Adrenal gland (tissue), 12 donors: ENCODE measurements around the gene SS18. TPM values are rescaled to one million over a fixed set of nuclear protein-coding genes. Genes with fewer than 3 reads are reported as not detected.

ENCODE experiments used
- DNase-seq, 7 donors: peaks; one replicate each; pipeline ENCODE4 v3.0.0-alpha.2; 2019 to 2020
- H3K27ac ChIP-seq, 5 donors: fragments of 200-600 bp; sonication (generic) in 4 of 5; 1 replicate in 3 of 5; 2 replicates in 2 of 5; pipeline versions ENCODE4 v1.5.1 to v1.8.0; 2016 to 2020; ENCODE audit warnings: mild to moderate bottlenecking in 1 of 5
- H3K27me3 ChIP-seq: fragments of 200-600 bp; 2 replicates; pipeline ENCODE4 v1.8.0; 2021
- H3K36me3 ChIP-seq, 2 donors: fragments of 200-600 bp; replicated peaks in 1 of 2; 1 replicate in 1 of 2; 2 replicates in 1 of 2; pipeline versions ENCODE4 v1.5.1 to v1.8.0; 2018 to 2022
- H3K4me1 ChIP-seq, 2 donors: fragments of 200-600 bp; replicated peaks in 1 of 2; 1 replicate in 1 of 2; 2 replicates in 1 of 2; pipeline versions ENCODE4 v1.5.1 to v1.8.0; 2018 to 2021
- H3K4me3 ChIP-seq, 4 donors: fragments of 200-600 bp; sonication (generic) in 3 of 4; one replicate each; pipeline ENCODE4 v1.5.1; 2016 to 2018
- H3K9me3 ChIP-seq, 3 donors: fragments of 200-600 bp; sonication (generic) in 1 of 3; replicated peaks in 1 of 3; 1 replicate in 2 of 3; 2 replicates in 1 of 3; pipeline versions ENCODE4 v1.5.1 to v1.8.0; 2016 to 2021
- POLR2A ChIP-seq, 2 donors: fragments of 450-650 bp; IDR thresholded peaks; one replicate each; pipeline ENCODE4 v1.6.1; 2017; ENCODE audit warnings: antibody characterized with exemption in 2 of 2, mild to moderate bottlenecking in 2 of 2, moderate library complexity in 1 of 2
- WGBS, 4 donors: extraction: QIAGEN DNeasy Blood & Tissue Kit in 2 of 4; methylation state at CpG; one replicate each; pipeline versions ENCODE4 v1.1.5 to v1.1.7; 2013 to 2017; 5-methylcytosine and 5-hydroxymethylcytosine counted together
- intact Hi-C, 2 donors: fragments of 100-400 bp; cut with DNase I; formaldehyde crosslinking; loops; one replicate each; pipeline versions ENCODE4 v1.14.1 to v1.15.0; 2022 to 2023
- polyA plus RNA-seq, 3 donors: library from polyadenylated mRNA; stranded (reverse); fragments of 200-250 nt in 2 of 3; fragments of 350-450 nt in 1 of 3; fragmentation: Illumina TruSeq in 1 of 3; extraction: RNeasy Lipid Tissue Mini Kit (QIAGEN cat#74804) in 1 of 3; gene quantifications; one replicate each; pipeline ENCODE4 v1.2.3, GENCODE V29; 2013 to 2014
- total RNA-seq, 9 donors: library from RNA; depleted of rRNA in 4 of 9; stranded (reverse); fragments of >200 nt in 4 of 9; fragments of 120-200 nt in 1 of 9; fragmentation: NEBNext Ultra II Directional in 1 of 9; extraction: Animal tissue kit (Norgen Biotek cat#: 25700) in 1 of 9; gene quantifications; one replicate each; pipeline versions ENCODE4 v1.1.0 to v1.2.4, GENCODE V29; 2013 to 2023
- TF ChIP-seq, protein P1 (sequence below), 6 experiments: fragments of 450-650 bp in 4 of 6; fragments of 200-600 bp in 2 of 6; sonication (generic) in 1 of 6; IDR thresholded peaks; 1 replicate in 5 of 6; 2 replicates in 1 of 6; pipeline versions ENCODE4 v1.5.1 to v1.8.0; 2016 to 2021; ENCODE audit warnings: antibody characterized with exemption in 6 of 6, mild to moderate bottlenecking in 2 of 6, moderate library complexity in 1 of 6
- donor health status: healthy with polysubstance abuse.
- donor health status: Bipolar disorder and iron deficiency.
- donor health status: DM: yes; HTN: yes; CAD: no.
- donor health status: DM: no; HTN: no; CAD: no.
- donor health status: DM: no; HTN: no; CAD: no.
- donor health status: DM: yes; HTN: yes; CAD: no.

The SS18 gene
- total and polyA plus RNA-seq, 12 donors, result 34.3 to 163 (median 105) TPM

DNA sequence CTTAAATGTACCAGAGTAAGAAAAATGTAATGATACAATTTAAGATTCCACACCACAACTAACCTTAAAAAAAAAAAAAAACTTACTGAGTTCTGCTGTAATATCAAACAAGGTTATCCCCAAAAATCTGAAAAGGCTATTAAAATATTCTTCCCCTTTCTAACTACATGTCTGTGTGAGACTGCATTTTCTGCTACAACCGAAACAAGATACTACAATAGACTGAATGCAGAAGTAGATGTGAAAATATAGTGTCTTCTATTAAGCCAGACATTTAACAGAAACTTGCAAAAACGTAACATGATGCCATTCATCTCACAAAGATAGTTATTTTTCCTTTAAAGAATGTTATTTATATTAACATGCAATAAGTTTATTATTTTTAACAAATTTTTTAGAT is 16.2 kb downstream of the SS18 start:
- H3K4me1 ChIP-seq, result peaks cover 14 to 20% of the 10 kb centered on the region in 2 donors
- no peaks in the 10 kb centered on the region for H3K36me3 ChIP-seq
- intact Hi-C loops, result no loop called here
- no peaks in the 10 kb centered on the region for H3K9me3 ChIP-seq
- no peak for TF ChIP-seq POLR2A (IDR thresholded peaks at IDR 0.05)
- TF ChIP-seq, protein P1, sequence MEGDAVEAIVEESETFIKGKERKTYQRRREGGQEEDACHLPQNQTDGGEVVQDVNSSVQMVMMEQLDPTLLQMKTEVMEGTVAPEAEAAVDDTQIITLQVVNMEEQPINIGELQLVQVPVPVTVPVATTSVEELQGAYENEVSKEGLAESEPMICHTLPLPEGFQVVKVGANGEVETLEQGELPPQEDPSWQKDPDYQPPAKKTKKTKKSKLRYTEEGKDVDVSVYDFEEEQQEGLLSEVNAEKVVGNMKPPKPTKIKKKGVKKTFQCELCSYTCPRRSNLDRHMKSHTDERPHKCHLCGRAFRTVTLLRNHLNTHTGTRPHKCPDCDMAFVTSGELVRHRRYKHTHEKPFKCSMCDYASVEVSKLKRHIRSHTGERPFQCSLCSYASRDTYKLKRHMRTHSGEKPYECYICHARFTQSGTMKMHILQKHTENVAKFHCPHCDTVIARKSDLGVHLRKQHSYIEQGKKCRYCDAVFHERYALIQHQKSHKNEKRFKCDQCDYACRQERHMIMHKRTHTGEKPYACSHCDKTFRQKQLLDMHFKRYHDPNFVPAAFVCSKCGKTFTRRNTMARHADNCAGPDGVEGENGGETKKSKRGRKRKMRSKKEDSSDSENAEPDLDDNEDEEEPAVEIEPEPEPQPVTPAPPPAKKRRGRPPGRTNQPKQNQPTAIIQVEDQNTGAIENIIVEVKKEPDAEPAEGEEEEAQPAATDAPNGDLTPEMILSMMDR (IDR thresholded peaks at IDR 0.05), result no peak
- WGBS, 4 donors, result 55 to 76% (median 67%) methylated on average over 2 of the region's 2 CpGs
- H3K27me3 ChIP-seq, result no peaks in the 10 kb centered on the region
- no peak overlapping the region for H3K4me3 ChIP-seq
- peak overlapping the region in 2 of 5 donors; percentile 45 to 49 for H3K27ac ChIP-seq
- DNase-seq, result no peak

DNA sequence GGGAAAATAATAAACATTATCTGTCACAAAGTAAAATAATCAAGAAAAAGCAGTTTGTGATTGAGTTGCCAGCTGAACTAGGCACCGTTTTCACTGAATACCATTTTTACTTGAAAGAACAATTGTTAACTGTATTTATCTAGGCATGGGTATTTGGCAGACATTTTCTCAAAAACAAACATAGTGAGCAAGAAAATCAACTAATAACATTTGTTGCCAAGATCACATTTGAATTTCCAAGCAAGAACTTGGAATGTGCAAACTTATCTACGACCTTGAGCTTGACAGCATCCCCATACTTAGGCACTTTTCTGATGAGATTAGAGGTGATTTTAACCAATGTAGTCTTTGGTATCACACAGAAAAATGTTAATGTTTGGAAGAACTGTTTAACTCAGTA is 16.7 kb downstream of the SS18 start:
- intact Hi-C loops, result no loop called here
- peaks cover 14 to 20% of the 10 kb centered on the region in 2 donors for H3K4me1 ChIP-seq

DNA sequence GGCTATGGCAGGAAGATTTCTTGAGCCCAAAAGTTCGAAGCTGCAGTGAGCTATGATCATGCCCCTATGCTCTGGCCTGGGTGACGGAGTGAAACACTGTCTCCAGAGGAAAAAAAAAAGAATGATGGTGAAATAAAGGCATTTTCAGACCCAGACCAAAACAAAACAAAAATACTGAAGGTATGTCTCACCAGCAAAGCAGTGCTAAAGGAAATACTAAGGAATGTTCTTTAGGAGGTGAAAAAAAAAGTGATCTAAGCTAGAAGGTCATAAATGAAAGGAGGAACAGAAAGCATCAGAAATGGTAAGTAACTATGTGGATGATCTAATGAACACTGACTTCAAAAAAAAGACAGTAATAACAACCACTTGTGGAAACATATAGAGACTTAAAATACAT is 18.7 kb downstream of the SS18 start:
- H3K27ac ChIP-seq, result no peak overlapping the region
- WGBS, 4 donors, result 98 to 100% (median 99%) methylated on average over 2 of the region's 2 CpGs
- H3K36me3 ChIP-seq, result peaks cover 0 to 20% of the 10 kb centered on the region in 2 donors
- H3K4me1 ChIP-seq, result peaks cover 14 to 20% of the 10 kb centered on the region in 2 donors
- TF ChIP-seq POLR2A (IDR thresholded peaks at IDR 0.05), result no peak
- TF ChIP-seq, protein P1 (IDR thresholded peaks at IDR 0.05), result no peak
- H3K4me3 ChIP-seq, result no peak overlapping the region
- intact Hi-C loops, result no loop called here
- no peaks in the 10 kb centered on the region for H3K27me3 ChIP-seq
- H3K9me3 ChIP-seq, result no peaks in the 10 kb centered on the region
- DNase-seq, result no peak

More for the DNA sequence above, 16.7 kb downstream of the SS18 start:
- Histone ChIP-seq H3K36me3 (peaks cover 0 to 2% of the 10 kb centered on the region in 2 donors), H3K27me3 (no peaks in the 10 kb centered on the region), H3K9me3 (no peaks in the 10 kb centered on the region), H3K4me3 (no peak overlapping the region), H3K27ac (peak overlapping the region in 4 of 5 donors; percentile 18 to 49 (median 32))
- DNase-seq, result no peak
- 25 to 32% (median 30%) methylated on average over 2 of the region's 2 CpGs for WGBS, 4 donors
- TF ChIP-seq, protein P1 (IDR thresholded peaks at IDR 0.05), result no peak
- no peak for TF ChIP-seq POLR2A (IDR thresholded peaks at IDR 0.05)

DNA sequence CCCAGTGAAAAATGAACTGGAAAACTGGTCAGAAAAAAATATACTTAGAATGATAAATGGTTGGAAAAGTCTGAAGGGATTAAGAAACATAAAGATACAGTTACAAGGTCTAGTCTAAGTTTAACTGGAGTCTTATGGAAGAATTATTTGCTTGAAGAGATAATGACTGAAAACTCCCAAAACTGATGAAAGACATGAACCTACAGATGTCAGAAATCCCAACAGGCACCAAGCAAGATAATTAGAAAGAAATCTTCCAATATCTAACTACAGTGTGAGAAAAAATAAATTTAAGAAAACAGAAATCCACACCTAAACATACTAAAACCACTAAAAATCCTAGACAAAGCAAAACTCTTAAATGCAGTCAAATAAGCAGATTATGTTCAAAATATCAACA is 19.4 kb downstream of the SS18 start:
- H3K4me3 ChIP-seq, result no peak overlapping the region
- H3K4me1 ChIP-seq, result peaks cover 14 to 20% of the 10 kb centered on the region in 2 donors
- TF ChIP-seq, protein P1 (IDR thresholded peaks at IDR 0.05), result no peak
- TF ChIP-seq POLR2A (IDR thresholded peaks at IDR 0.05), result no peak
- intact Hi-C loops, result no loop called here
- H3K27me3 ChIP-seq, result no peaks in the 10 kb centered on the region
- H3K27ac ChIP-seq, result no peak overlapping the region
- peaks cover 0 to 20% of the 10 kb centered on the region in 2 donors for H3K36me3 ChIP-seq
- no peaks in the 10 kb centered on the region for H3K9me3 ChIP-seq
- DNase-seq, result no peak
